IPS-20b (cell line): ENCODE results near the gene PIK3CD.

Source experiments
- H3K27ac ChIP-seq: one replicate; pipeline ENCODE4 v1.5.1; 2013; ENCODE audit warnings: low read length
- H3K27me3 ChIP-seq: 2 replicates; pipeline ENCODE4 v1.6.1; 2013; ENCODE audit warnings: mild to moderate bottlenecking, low read length, inconsistent platforms; ENCODE audit not compliant: insufficient read depth
- H3K36me3 ChIP-seq: 2 replicates; pipeline ENCODE4 v1.6.1; 2013; ENCODE audit warnings: low read depth, mild to moderate bottlenecking, inconsistent platforms, low read length, moderate library complexity; ENCODE audit not compliant: insufficient read depth
- H3K4me1 ChIP-seq: 2 replicates; pipeline ENCODE4 v1.6.1; 2013; ENCODE audit warnings: mild to moderate bottlenecking, control low read depth, inconsistent platforms, low read length, moderate library complexity; ENCODE audit not compliant: insufficient read depth
- H3K4me3 ChIP-seq: 2 replicates; pipeline ENCODE4 v1.5.1; 2013; ENCODE audit warnings: mild to moderate bottlenecking, low read length, inconsistent platforms
- H3K9ac ChIP-seq: 2 replicates; pipeline ENCODE4 v1.6.1; 2013; ENCODE audit warnings: low read depth, mild to moderate bottlenecking, inconsistent platforms, low read length, moderate library complexity
- H3K9me3 ChIP-seq: 2 replicates; pipeline ENCODE4 v1.6.1; 2013; ENCODE audit warnings: mild to moderate bottlenecking, low read depth, low read length, inconsistent platforms; ENCODE audit not compliant: insufficient read depth

Gene PIK3CD

GRCh38 chr1:9651565-9652378 is at the start of gene PIK3CD:
Gene PIK3CD (plus strand): TSS chr1:9651731. CDS start chr1:9710456, 58,725 bp downstream.
- Histone ChIP-seq H3K27me3 (peaks cover 61% of the 10 kb centered on the region), H3K4me1 (no peaks in the 10 kb centered on the region), H3K9ac (no peak within 1 kb of the TSS; the same call in 1 of the 2 replicates), H3K27ac (no peak within 1 kb of the TSS), H3K36me3 (no peaks in the 10 kb centered on the region), H3K4me3 (peak within 1 kb of the TSS; percentile 73), H3K9me3 (no peaks in the 10 kb centered on the region)

- Histone ChIP-seq H3K27ac (no peak overlapping the region), H3K9me3 (no peaks in the 10 kb centered on the region), H3K36me3 (peaks cover 55% of the 10 kb centered on the region), H3K4me3 (no peak overlapping the region), H3K4me1 (no peaks in the 10 kb centered on the region), H3K27me3 (no peaks in the 10 kb centered on the region), H3K9ac (no peak overlapping the region)
Observed at GRCh38 chr1:9601942-9602793, 49.4 kb upstream of the PIK3CD start.

GRCh38 chr1:9602794-9603167 is 48.8 kb upstream of the PIK3CD start:
- H3K27me3 ChIP-seq = no peaks in the 10 kb centered on the region
- no peaks in the 10 kb centered on the region for H3K4me1 ChIP-seq
- no peak overlapping the region for H3K4me3 ChIP-seq
- H3K9ac ChIP-seq = no peak overlapping the region
- H3K36me3 ChIP-seq = peaks cover 49% of the 10 kb centered on the region
- H3K27ac ChIP-seq = no peak overlapping the region
- H3K9me3 ChIP-seq = no peaks in the 10 kb centered on the region

GRCh38 chr1:9603307-9603706 is 48.2 kb upstream of the PIK3CD start:
- H3K36me3 ChIP-seq = peaks cover 49% of the 10 kb centered on the region
- no peak overlapping the region for H3K9ac ChIP-seq
- H3K27ac ChIP-seq = no peak overlapping the region
- no peaks in the 10 kb centered on the region for H3K27me3 ChIP-seq
- H3K4me1 ChIP-seq = no peaks in the 10 kb centered on the region
- no peak overlapping the region for H3K4me3 ChIP-seq
- H3K9me3 ChIP-seq = no peaks in the 10 kb centered on the region

GRCh38 chr1:9603766-9604753 is 47.5 kb upstream of the PIK3CD start:
- no peaks in the 10 kb centered on the region for H3K4me1 ChIP-seq
- H3K9ac ChIP-seq = no peak overlapping the region
- H3K27me3 ChIP-seq = no peaks in the 10 kb centered on the region
- peaks cover 54% of the 10 kb centered on the region for H3K36me3 ChIP-seq
- H3K27ac ChIP-seq = no peak overlapping the region
- H3K4me3 ChIP-seq = no peak overlapping the region
- no peaks in the 10 kb centered on the region for H3K9me3 ChIP-seq

- Histone ChIP-seq H3K9ac (no peak overlapping the region), H3K9me3 (no peaks in the 10 kb centered on the region), H3K4me3 (no peak overlapping the region), H3K27me3 (no peaks in the 10 kb centered on the region), H3K36me3 (peaks cover 59% of the 10 kb centered on the region), H3K4me1 (no peaks in the 10 kb centered on the region), H3K27ac (no peak overlapping the region)
Observed at GRCh38 chr1:9604836-9605235, 46.7 kb upstream of the PIK3CD start.

- Histone ChIP-seq H3K27me3 (no peaks in the 10 kb centered on the region), H3K27ac (no peak overlapping the region), H3K9me3 (no peaks in the 10 kb centered on the region), H3K4me1 (no peaks in the 10 kb centered on the region), H3K4me3 (no peak overlapping the region), H3K9ac (no peak overlapping the region), H3K36me3 (peaks cover 56% of the 10 kb centered on the region)
Observed at GRCh38 chr1:9605946-9606455, 45.5 kb upstream of the PIK3CD start.

GRCh38 chr1:9606458-9606857 is 45.1 kb upstream of the PIK3CD start:
- H3K9ac ChIP-seq = no peak overlapping the region; the same call in 1 of the 2 replicates
- H3K36me3 ChIP-seq = peaks cover 51% of the 10 kb centered on the region
- H3K4me3 ChIP-seq = no peak overlapping the region
- H3K9me3 ChIP-seq = no peaks in the 10 kb centered on the region
- no peak overlapping the region for H3K27ac ChIP-seq
- no peaks in the 10 kb centered on the region for H3K27me3 ChIP-seq
- H3K4me1 ChIP-seq = no peaks in the 10 kb centered on the region

- Histone ChIP-seq H3K4me1 (no peaks in the 10 kb centered on the region), H3K9me3 (no peaks in the 10 kb centered on the region), H3K27me3 (no peaks in the 10 kb centered on the region), H3K9ac (no peak overlapping the region), H3K4me3 (no peak overlapping the region), H3K36me3 (peaks cover 46% of the 10 kb centered on the region), H3K27ac (no peak overlapping the region)
Observed at GRCh38 chr1:9606948-9607347, 44.6 kb upstream of the PIK3CD start.

- Histone ChIP-seq H3K4me3 (no peak overlapping the region), H3K27ac (no peak overlapping the region), H3K4me1 (no peaks in the 10 kb centered on the region), H3K9ac (no peak overlapping the region), H3K36me3 (peaks cover 46% of the 10 kb centered on the region), H3K27me3 (no peaks in the 10 kb centered on the region), H3K9me3 (no peaks in the 10 kb centered on the region)
Observed at GRCh38 chr1:9607352-9607751, 44.2 kb upstream of the PIK3CD start.

GRCh38 chr1:9609998-9610397 is 41.5 kb upstream of the PIK3CD start:
- H3K36me3 ChIP-seq = peaks cover 44% of the 10 kb centered on the region

More at GRCh38 chr1:9609998-9610397, 41.5 kb upstream of the PIK3CD start:
- Histone ChIP-seq H3K27me3 (no peaks in the 10 kb centered on the region), H3K9me3 (no peaks in the 10 kb centered on the region), H3K4me1 (no peaks in the 10 kb centered on the region), H3K27ac (no peak overlapping the region), H3K4me3 (no peak overlapping the region), H3K9ac (no peak overlapping the region)
